Breast epithelium (tissue), 3 donors: Measurements from ENCODE around the gene CLEC11A.

Source experiments
- POLR2A ChIP-seq: fragments of 450-650 bp; IDR thresholded peaks from one replicate; pipeline ENCODE4 v1.6.1; 2016; ENCODE audit warnings: antibody characterized with exemption, mild to moderate bottlenecking, moderate library complexity
- POLR2AphosphoS5 ChIP-seq, 3 donors: sonication (generic); formaldehyde crosslinking; IDR thresholded peaks; one replicate each; pipeline ENCODE4 v1.6.1; 2017; ENCODE audit warnings: antibody characterized with exemption in 3 of 3

GRCh38 chr19:50743537-50743936 is 20.4 kb downstream of the CLEC11A start:
- TF ChIP-seq POLR2A, result no peak
- TF ChIP-seq POLR2AphosphoS5 (IDR thresholded peaks at IDR 0.05), result no peak
